Esophagus squamous epithelium (tissue), 5 donors: ENCODE data around the gene PCDHGB7. TPM values are rescaled to one million over a fixed set of nuclear protein-coding genes. Genes with fewer than 3 reads are reported as not detected.
"Not testable (repeated sequence)": the region's sequence is repeated elsewhere in the genome, so short reads cannot be mapped to it uniquely, and the experiment has no call there.

Experiments
- DNase-seq: peaks from one replicate; lab custom pipeline; 2025; lab: John Stamatoyannopoulos, UW
- H3K27ac ChIP-seq, 4 donors: fragments of 200-600 bp; sonication (generic); one replicate each; pipeline ENCODE4 v1.5.1; 2016 to 2019; ENCODE audit warnings: mild to moderate bottlenecking in 1 of 4
- H3K27me3 ChIP-seq, 4 donors: fragments of 200-600 bp; sonication (generic); 1 replicate in 3 of 4; 2 replicates in 1 of 4; pipeline versions ENCODE4 v1.5.1 to v1.6.0; 2017 to 2021; ENCODE audit warnings: antibody characterized with exemption in 1 of 4
- H3K36me3 ChIP-seq, 3 donors: fragments of 200-600 bp; sonication (generic); one replicate each; pipeline ENCODE4 v1.5.1; 2016 to 2019
- H3K4me1 ChIP-seq, 3 donors: fragments of 200-600 bp; sonication (generic); one replicate each; pipeline ENCODE4 v1.5.1; 2017 to 2019
- H3K4me3 ChIP-seq, 4 donors: fragments of 200-600 bp; sonication (generic); 1 replicate in 3 of 4; 2 replicates in 1 of 4; pipeline ENCODE4 v1.5.1; 2016 to 2019; ENCODE audit warnings: mild to moderate bottlenecking in 2 of 4, moderate library complexity in 1 of 4
- H3K9me3 ChIP-seq, 3 donors: fragments of 200-600 bp; sonication (generic); one replicate each; pipeline ENCODE4 v1.5.1; 2016 to 2019
- CTCF ChIP-seq, 6 experiments: fragments of 450-650 bp in 4 of 6; fragments of 200-600 bp in 2 of 6; sonication (generic) in 2 of 6; IDR thresholded peaks; one replicate each; pipeline ENCODE4 v1.5.1; 2016 to 2019; ENCODE audit warnings: antibody characterized with exemption in 6 of 6, mild to moderate bottlenecking in 4 of 6, moderate library complexity in 4 of 6
- POLR2A ChIP-seq, 4 donors: fragments of 450-650 bp; IDR thresholded peaks; one replicate each; pipeline ENCODE4 v1.6.1; 2017; ENCODE audit warnings: antibody characterized with exemption in 4 of 4, mild to moderate bottlenecking in 4 of 4, moderate library complexity in 3 of 4
- WGBS, 2 donors: methylation state at CpG; one replicate each; pipeline ENCODE4 v1.1.5; 2018; 5-methylcytosine and 5-hydroxymethylcytosine counted together
- intact Hi-C: fragments of 100-400 bp; cut with DNase I; formaldehyde crosslinking; loops from one replicate; pipeline ENCODE4 v1.15.0; 2022
- total RNA-seq, 4 donors: library from RNA; depleted of rRNA; stranded (reverse); fragments of >200 nt; gene quantifications; one replicate each; pipeline ENCODE4 v1.1.0, GENCODE V29; 2016
- donor health status: DM: yes; HTN: yes; CAD: no.

Gene PCDHGB7
- total RNA-seq, 4 donors from 2014 or later = 4.1 to 10.9 (median 5.8) TPM

GRCh38 chr5:141411575-141411974 lies 5.9 kb upstream of the PCDHGB7 start:
- Histone ChIP-seq H3K9me3 (peaks cover 4 to 96% (median 84%) of the 10 kb centered on the region in 3 donors), H3K27me3 (peaks cover 0 to 51% (median 0%) of the 10 kb centered on the region in 4 donors), H3K4me1 (peaks cover 0 to 4% (median 0%) of the 10 kb centered on the region in 3 donors), H3K4me3 (peak overlapping the region in 1 of 4 donors; percentile 20), H3K36me3 (peaks cover 0 to 8% (median 0%) of the 10 kb centered on the region in 3 donors), H3K27ac (no peak overlapping the region)
- intact Hi-C loops = loop anchor here (10.0 kb wide), 2 partner anchors 113 to 143 kb away; no protein-coding TSS in a partner anchor
- 54 to 66% methylated on average over 3 of the region's 3 CpGs for WGBS, 2 donors
- no peak for DNase-seq
- TF ChIP-seq POLR2A (IDR thresholded peaks at IDR 0.05) (no peak), CTCF (IDR thresholded peaks at IDR 0.05) (no peak)

- peak within 1 kb of the TSS in 1 of 4 donors; percentile 30 for H3K27ac ChIP-seq
- TF ChIP-seq CTCF (IDR thresholded peaks at IDR 0.05) (peak in 4 of 6 experiments; percentile 36 to 64 (median 57)), POLR2A (IDR thresholded peaks at IDR 0.05) (no peak)
- intact Hi-C loops = loop anchor here (10.0 kb wide), 2 partner anchors 112 to 142 kb away; no protein-coding TSS in a partner anchor
- H3K9me3 ChIP-seq = peaks cover 4 to 96% (median 86%) of the 10 kb centered on the region in 3 donors
- 20 to 27% methylated on average over 18 to 26 of the region's 31 CpGs for WGBS, 2 donors
- H3K4me3 ChIP-seq = peak within 1 kb of the TSS; percentile 20 to 56 (median 36)
- no peak for DNase-seq
- H3K4me1 ChIP-seq = peaks cover 0 to 4% (median 0%) of the 10 kb centered on the region in 3 donors
- H3K27me3 ChIP-seq = peaks cover 0 to 44% (median 0%) of the 10 kb centered on the region in 4 donors
- H3K36me3 ChIP-seq = peaks cover 0 to 8% (median 0%) of the 10 kb centered on the region in 3 donors
These were observed 4.5 kb upstream of the PCDHGB7 start, which contains the start of gene PCDHGA10 for GRCh38 chr5:141412854-141413539. PCDHGA10 (plus strand) TSS chr5:141412987; CDS start chr5:141413176, 189 bp downstream.

- H3K9me3 ChIP-seq = peaks cover 4 to 96% (median 86%) of the 10 kb centered on the region in 3 donors
- H3K4me1 ChIP-seq = peaks cover 0 to 4% (median 0%) of the 10 kb centered on the region in 3 donors
- no peak for DNase-seq
- peaks cover 0 to 39% (median 0%) of the 10 kb centered on the region in 4 donors for H3K27me3 ChIP-seq
- H3K4me3 ChIP-seq = peak overlapping the region; percentile 20 to 56 (median 36)
- TF ChIP-seq POLR2A (IDR thresholded peaks at IDR 0.05) (no peak), CTCF (IDR thresholded peaks at IDR 0.05) (no peak)
- H3K27ac ChIP-seq = peak overlapping the region in 1 of 4 donors; percentile 30
- H3K36me3 ChIP-seq = peaks cover 0 to 8% (median 0%) of the 10 kb centered on the region in 3 donors
- WGBS, 2 donors = 21 to 25% methylated on average over 16 to 25 of the region's 25 CpGs
- intact Hi-C loops = loop anchor here (10.0 kb wide), 2 partner anchors 111 to 141 kb away; no protein-coding TSS in a partner anchor
These were observed 3.9 kb upstream of the PCDHGB7 start for GRCh38 chr5:141413540-141414069.

GRCh38 chr5:141414548-141415274 lies 2.8 kb upstream of the PCDHGB7 start:
- not testable (repeated sequence) for H3K27ac ChIP-seq, H3K4me3 ChIP-seq, DNase-seq, H3K4me1 ChIP-seq
- WGBS, 2 donors = 23 to 32% methylated on average over 2 to 9 of the region's 46 CpGs
- Histone ChIP-seq H3K27me3 (peaks cover 0 to 38% (median 0%) of the 10 kb centered on the region in 4 donors), H3K9me3 (peaks cover 13 to 96% (median 86%) of the 10 kb centered on the region in 3 donors), H3K36me3 (peaks cover 0 to 14% (median 0%) of the 10 kb centered on the region in 3 donors)
- intact Hi-C loops = loop anchor here (10.0 kb wide), 2 partner anchors 110 to 140 kb away; no protein-coding TSS in a partner anchor

GRCh38 chr5:141415275-141415618 lies 2.2 kb upstream of the PCDHGB7 start:
- Histone ChIP-seq H3K9me3 (peaks cover 19 to 96% (median 85%) of the 10 kb centered on the region in 3 donors), H3K36me3 (peaks cover 0 to 16% (median 0%) of the 10 kb centered on the region in 3 donors), H3K27me3 (peaks cover 0 to 37% (median 0%) of the 10 kb centered on the region in 4 donors)
- DNase-seq, H3K4me3 ChIP-seq, H3K27ac ChIP-seq, H3K4me1 ChIP-seq: not testable (repeated sequence)
- intact Hi-C loops = loop anchor here (10.0 kb wide), 2 partner anchors 110 to 140 kb away; no protein-coding TSS in a partner anchor
- 23 to 28% methylated on average over 7 to 20 of the region's 24 CpGs for WGBS, 2 donors
